Activated B cell treated with CpG ODN at 0.5 μM for 24 hours (primary cell): Measurements from ENCODE around the gene CCDC40. TPM values are rescaled to one million over a fixed set of nuclear protein-coding genes. Genes with fewer than 3 reads are reported as not detected.

Source experiments
- ATAC-seq: fragments of 200-7000 bp; cut with Tn5 transposase; one replicate; pipeline ENCODE4 v1.10.0; 2021; ENCODE audit warnings: low read depth, mild to moderate bottlenecking, moderate library complexity
- CTCF ChIA-PET: fragments of 350-600 bp; sonication (Branson Sonifier 250); formaldehyde crosslinking; loops from one replicate; lab custom pipeline; 2021; ENCODE audit warnings: antibody characterized with exemption; lab: Charles Lee
- POLR2A ChIA-PET: fragments of 350-600 bp; sonication (Branson Sonifier 250); formaldehyde crosslinking; loops from one replicate; lab custom pipeline; 2021; ENCODE audit warnings: antibody characterized with exemption; lab: Charles Lee
- DNase-seq: peaks from one replicate; pipeline ENCODE4 v3.0.0; 2022
- H3K27ac Mint-ChIP-seq: one replicate; pipeline ENCODE4 v1.8.0; 2020; ENCODE audit warnings: mixed read lengths
- H3K27me3 Mint-ChIP-seq: one replicate; pipeline ENCODE4 v1.8.0; 2021; ENCODE audit warnings: mixed read lengths
- H3K36me3 Mint-ChIP-seq: one replicate; pipeline ENCODE4 v1.8.0; 2021; ENCODE audit warnings: low read depth, mixed read lengths
- H3K4me1 Mint-ChIP-seq: one replicate; pipeline ENCODE4 v1.8.0; 2021; ENCODE audit warnings: mixed read lengths
- H3K4me3 Mint-ChIP-seq: one replicate; pipeline ENCODE4 v1.8.0; 2020; ENCODE audit warnings: mild to moderate bottlenecking, mixed read lengths
- H3K9me3 Mint-ChIP-seq: one replicate; pipeline ENCODE4 v1.8.0; 2020; ENCODE audit warnings: mixed read lengths
- CTCF ChIP-seq: fragments of 200-600 bp; IDR thresholded peaks from one replicate; pipeline ENCODE4 v1.8.0; 2022; ENCODE audit warnings: antibody characterized with exemption, mild to moderate bottlenecking
- intact Hi-C: fragments of 100-400 bp; cut with micrococcal nuclease; formaldehyde crosslinking; loops from one replicate; pipeline ENCODE4 v1.15.1; 2024
- total RNA-seq: library from RNA; stranded (reverse); gene quantifications from 2 replicates; pipeline ENCODE4 v1.2.3, GENCODE V29; 2022

CCDC40 gene
- total RNA-seq, 1 donor from 2014 or later = 0.55 TPM

GRCh38 chr17:80083136-80083661, 46.8 kb downstream of the CCDC40 start:
- Mint-ChIP-seq H3K27me3 (peaks cover 4% of the 10 kb centered on the region), H3K4me3 (no peak overlapping the region), H3K4me1 (peaks cover 2% of the 10 kb centered on the region), H3K27ac (no peak overlapping the region), H3K9me3 (no peaks in the 10 kb centered on the region), H3K36me3 (no peaks in the 10 kb centered on the region)
- ChIA-PET POLR2A (no interaction called here), CTCF (interaction anchor here (0.8 to 1.8 kb wide), 5 partner anchors 18 to 279 kb away, joined by 3 to 6 read pairs (median 5); partner anchors contain the start of gene GAA)
- intact Hi-C loops = loop anchor here (5.0 kb wide), 1 partner anchor 64 kb away; the partner anchor contains the start of gene EIF4A3
- ATAC-seq (no peak), DNase-seq (no peak)
- no peak for TF ChIP-seq CTCF

DNA sequence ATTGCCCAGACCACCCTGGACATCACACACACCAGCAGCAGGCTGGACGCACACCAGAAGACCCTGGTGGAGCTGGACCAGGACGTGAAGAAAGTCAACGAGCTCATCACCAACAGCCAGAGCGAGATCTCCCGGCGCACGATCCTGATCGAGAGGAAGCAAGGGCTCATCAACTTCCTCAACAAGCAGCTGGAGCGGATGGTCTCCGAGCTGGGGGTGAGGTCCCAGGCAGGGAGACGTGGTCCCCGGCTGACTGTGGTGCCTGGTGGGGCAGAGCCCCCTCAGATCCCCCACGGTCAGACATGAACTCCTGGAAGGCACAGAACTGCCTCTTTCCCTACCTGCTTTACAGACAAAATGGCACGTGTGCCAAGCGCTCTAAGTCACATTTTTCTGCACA, 48.3 kb downstream of the CCDC40 start:
- H3K4me1 Mint-ChIP-seq = peaks cover 2% of the 10 kb centered on the region
- no peak overlapping the region for H3K4me3 Mint-ChIP-seq
- no peak for TF ChIP-seq CTCF
- H3K9me3 Mint-ChIP-seq = no peaks in the 10 kb centered on the region
- no peaks in the 10 kb centered on the region for H3K36me3 Mint-ChIP-seq
- H3K27ac Mint-ChIP-seq = no peak overlapping the region
- ATAC-seq = no peak
- ChIA-PET CTCF (interaction anchor here (1.0 to 1.5 kb wide), 2 partner anchors 17 to 76 kb away, joined by 3 to 4 read pairs; partner anchors contain the start of gene GAA), POLR2A (no interaction called here)
- DNase-seq = no peak
- intact Hi-C loops = loop anchor here (5.0 kb wide), 1 partner anchor 63 kb away; the partner anchor contains the start of gene EIF4A3
- H3K27me3 Mint-ChIP-seq = peaks cover 2% of the 10 kb centered on the region

DNA sequence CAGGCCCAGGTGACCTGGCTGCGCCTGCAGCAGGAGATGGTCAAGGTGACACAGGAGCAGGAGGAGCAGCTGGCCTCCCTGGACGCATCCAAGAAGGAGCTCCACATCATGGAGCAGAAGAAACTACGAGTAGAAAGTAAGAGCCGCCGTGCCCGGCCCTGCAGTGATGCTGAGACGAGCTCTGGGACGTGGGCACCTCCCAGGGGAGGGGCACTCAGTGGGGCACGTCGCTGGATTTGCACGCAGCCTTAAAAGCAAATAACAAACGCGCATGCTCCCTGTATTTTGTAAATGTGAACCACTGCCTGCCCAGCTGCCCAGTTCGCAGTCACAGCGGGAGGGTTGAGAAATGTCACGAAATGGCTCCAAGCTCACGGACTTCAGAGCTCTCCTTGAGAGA, 49.6 kb downstream of the CCDC40 start:
- intact Hi-C loops = no loop called here
- ChIA-PET POLR2A (no interaction called here), CTCF (interaction anchor here (1.4 kb wide), 1 partner anchor 297 kb away, joined by 4 read pairs; no protein-coding TSS in a partner anchor)
- DNase-seq (no peak), ATAC-seq (no peak)
- H3K4me1 Mint-ChIP-seq = peaks cover 2% of the 10 kb centered on the region
- no peak overlapping the region for H3K4me3 Mint-ChIP-seq
- peaks cover 2% of the 10 kb centered on the region for H3K27me3 Mint-ChIP-seq
- no peak overlapping the region for H3K27ac Mint-ChIP-seq
- no peak for TF ChIP-seq CTCF
- no peaks in the 10 kb centered on the region for H3K9me3 Mint-ChIP-seq
- H3K36me3 Mint-ChIP-seq = no peaks in the 10 kb centered on the region

- H3K4me1 Mint-ChIP-seq = peaks cover 2% of the 10 kb centered on the region
- ATAC-seq = no peak
- POLR2A ChIA-PET = interaction anchor here (1.3 kb wide), 1 partner anchor 15 kb away, joined by 3 read pairs; the partner anchor contains the start of gene GAA
Measured at GRCh38 chr17:80086616-80087015, 50.2 kb downstream of the CCDC40 start.

More at GRCh38 chr17:80086616-80087015, 50.2 kb downstream of the CCDC40 start:
- H3K9me3 Mint-ChIP-seq = no peaks in the 10 kb centered on the region
- peaks cover 2% of the 10 kb centered on the region for H3K27me3 Mint-ChIP-seq
- H3K4me3 Mint-ChIP-seq = no peak overlapping the region
- intact Hi-C loops = no loop called here
- CTCF ChIA-PET = interaction anchor here (1.4 kb wide), 1 partner anchor 297 kb away, joined by 4 read pairs; no protein-coding TSS in a partner anchor
- no peak overlapping the region for H3K27ac Mint-ChIP-seq
- H3K36me3 Mint-ChIP-seq = no peaks in the 10 kb centered on the region
- no peak for TF ChIP-seq CTCF
- DNase-seq = no peak
